Tibial nerve (tissue), 4 donors: ENCODE results near the gene MEIS1.

Experiments
- EP300 ChIP-seq, 2 donors: sonication (generic); formaldehyde crosslinking; IDR thresholded peaks; one replicate each; pipeline ENCODE4 v1.6.1; 2017; ENCODE audit warnings: antibody characterized with exemption in 2 of 2, mild to moderate bottlenecking in 1 of 2
- POLR2A ChIP-seq, 2 donors: fragments of 450-650 bp; IDR thresholded peaks; one replicate each; pipeline ENCODE4 v1.6.1; 2017; ENCODE audit warnings: antibody characterized with exemption in 2 of 2, mild to moderate bottlenecking in 2 of 2, moderate library complexity in 2 of 2
- TF ChIP-seq, protein P1 (sequence below), 5 experiments: fragments of 200-600 bp in 3 of 5; fragments of 450-650 bp in 2 of 5; sonication (generic) in 3 of 5; IDR thresholded peaks; one replicate each; pipeline ENCODE4 v1.5.1; 2016 to 2019; ENCODE audit warnings: antibody characterized with exemption in 5 of 5, mild to moderate bottlenecking in 3 of 5, moderate library complexity in 2 of 5

DNA sequence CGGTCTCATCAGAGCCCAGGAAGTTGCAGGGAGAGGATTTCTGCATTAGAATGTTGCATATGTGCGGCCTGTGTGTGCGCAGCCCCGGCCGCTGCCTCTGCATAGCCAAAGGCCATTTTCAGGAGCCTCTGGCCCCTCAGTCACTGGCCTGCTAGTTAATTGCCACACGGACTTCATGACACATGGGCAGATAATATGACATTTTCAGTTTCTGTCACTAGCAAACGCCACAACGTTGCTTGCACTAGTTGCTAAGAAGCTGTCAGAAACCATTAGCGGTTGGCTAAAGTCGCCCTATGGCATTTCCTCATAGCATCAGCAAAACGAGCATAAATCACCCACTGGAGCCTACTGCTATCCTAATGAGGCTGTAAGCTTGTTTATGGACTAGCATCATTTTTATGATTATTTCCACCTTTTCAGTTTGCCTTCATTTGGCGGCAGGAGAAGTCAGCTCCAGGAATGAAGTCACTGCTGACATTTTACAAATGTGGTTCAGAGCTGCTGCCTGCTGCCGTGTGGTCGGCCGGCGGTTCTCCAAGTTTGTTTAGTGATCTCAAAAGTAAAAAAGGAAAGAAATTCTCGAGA is 73.7 kb downstream of the MEIS1 start:
- TF ChIP-seq, protein P1, sequence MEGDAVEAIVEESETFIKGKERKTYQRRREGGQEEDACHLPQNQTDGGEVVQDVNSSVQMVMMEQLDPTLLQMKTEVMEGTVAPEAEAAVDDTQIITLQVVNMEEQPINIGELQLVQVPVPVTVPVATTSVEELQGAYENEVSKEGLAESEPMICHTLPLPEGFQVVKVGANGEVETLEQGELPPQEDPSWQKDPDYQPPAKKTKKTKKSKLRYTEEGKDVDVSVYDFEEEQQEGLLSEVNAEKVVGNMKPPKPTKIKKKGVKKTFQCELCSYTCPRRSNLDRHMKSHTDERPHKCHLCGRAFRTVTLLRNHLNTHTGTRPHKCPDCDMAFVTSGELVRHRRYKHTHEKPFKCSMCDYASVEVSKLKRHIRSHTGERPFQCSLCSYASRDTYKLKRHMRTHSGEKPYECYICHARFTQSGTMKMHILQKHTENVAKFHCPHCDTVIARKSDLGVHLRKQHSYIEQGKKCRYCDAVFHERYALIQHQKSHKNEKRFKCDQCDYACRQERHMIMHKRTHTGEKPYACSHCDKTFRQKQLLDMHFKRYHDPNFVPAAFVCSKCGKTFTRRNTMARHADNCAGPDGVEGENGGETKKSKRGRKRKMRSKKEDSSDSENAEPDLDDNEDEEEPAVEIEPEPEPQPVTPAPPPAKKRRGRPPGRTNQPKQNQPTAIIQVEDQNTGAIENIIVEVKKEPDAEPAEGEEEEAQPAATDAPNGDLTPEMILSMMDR (IDR thresholded peaks at IDR 0.05): no peak
- TF ChIP-seq POLR2A (IDR thresholded peaks at IDR 0.05): no peak
- no peak for TF ChIP-seq EP300 (IDR thresholded peaks at IDR 0.05)
